H1 (cell line): Measurements from ENCODE around the gene CAMTA1. TPM values are rescaled to one million over a fixed set of nuclear protein-coding genes. Genes with fewer than 3 reads are reported as not detected.

Experiments
- CTCF ChIA-PET: fragments of 300-600 bp; sonication (Branson Sonifier 250); formaldehyde crosslinking; loops from one replicate; lab custom pipeline; 2021; ENCODE audit not compliant: partially characterized antibody; lab: Charles Lee
- POLR2A ChIA-PET: fragments of 300-600 bp; sonication (Branson Sonifier 250); formaldehyde crosslinking; loops from one replicate; lab custom pipeline; 2021; ENCODE audit warnings: inconsistent platforms; ENCODE audit not compliant: partially characterized antibody; lab: Charles Lee
- DNase-seq, 2 experiments: peaks; one replicate each; pipeline versions ENCODE4 v3.0.0 to v3.0.0-alpha.2; 2010 to 2022; ENCODE audit warnings: low spot score in 2 of 2, low read depth in 1 of 2, mixed read lengths in 1 of 2
- FAIRE-seq: peaks from 2 replicates; lab custom pipeline; 2011; peaks lifted over from hg19 to GRCh38; lab: Jason Lieb, UNC
- H2AFZ ChIP-seq: 2 replicates; pipeline ENCODE4 v1.8.1; 2012; ENCODE audit warnings: low read length, inconsistent platforms
- H2AK5ac ChIP-seq: 2 replicates; pipeline ENCODE4 v1.6.1; 2013; ENCODE audit warnings: low read depth, low read length
- H2BK120ac ChIP-seq: replicated peaks from 2 replicates; pipeline ENCODE3; 2013; ENCODE audit warnings: low read depth, low read length, inconsistent platforms
- H2BK12ac ChIP-seq: 2 replicates; pipeline ENCODE4 v1.6.1; 2013; ENCODE audit warnings: low read depth, low read length
- H2BK15ac ChIP-seq: 2 replicates; pipeline ENCODE4 v1.6.1; 2013; ENCODE audit warnings: low read length
- H2BK20ac ChIP-seq: 2 replicates; pipeline ENCODE4 v1.6.1; 2013; ENCODE audit warnings: low read length
- H2BK5ac ChIP-seq: 2 replicates; pipeline ENCODE4 v1.6.1; 2013; ENCODE audit warnings: low read depth, low read length
- H3K14ac ChIP-seq: 2 replicates; pipeline ENCODE4 v1.6.1; 2013; ENCODE audit warnings: inconsistent platforms; ENCODE audit not compliant: insufficient read length
- H3K18ac ChIP-seq: 2 replicates; pipeline ENCODE4 v1.6.1; 2013; ENCODE audit warnings: low read length; ENCODE audit errors: extremely low read depth
- H3K23ac ChIP-seq: 2 replicates; pipeline ENCODE4 v1.6.1; 2013; ENCODE audit warnings: inconsistent platforms; ENCODE audit not compliant: insufficient read length
- H3K23me2 ChIP-seq: 2 replicates; pipeline ENCODE4 v1.6.1; 2013; ENCODE audit warnings: low read depth, low read length
- H3K27ac ChIP-seq: 2 replicates; pipeline ENCODE4 v1.6.1; 2011; ENCODE audit warnings: low read depth, low read length, inconsistent platforms
- H3K27me3 ChIP-seq, 4 experiments: replicated peaks in 1 of 4; 1 replicate in 1 of 4; 2 replicates in 3 of 4; pipeline versions ENCODE4 v1.6.1 to v1.8.1; 2011 to 2013; ENCODE audit warnings: low read length in 3 of 4, mild to moderate bottlenecking in 3 of 4, inconsistent platforms in 2 of 4, mixed read lengths in 2 of 4, moderate library complexity in 1 of 4; ENCODE audit not compliant: control insufficient read depth in 3 of 4, insufficient read depth in 3 of 4; ENCODE audit errors: extremely low read depth in 1 of 4
- H3K36me3 ChIP-seq, 4 experiments: 2 replicates each; pipeline versions ENCODE4 v1.6.1 to v1.8.1; 2011 to 2013; ENCODE audit warnings: mild to moderate bottlenecking in 4 of 4, low read length in 3 of 4, moderate library complexity in 2 of 4, control low read depth in 1 of 4, inconsistent platforms in 1 of 4; ENCODE audit not compliant: insufficient read depth in 4 of 4, control insufficient read depth in 2 of 4
- H3K4ac ChIP-seq: replicated peaks from 2 replicates; pipeline ENCODE3; 2013; ENCODE audit warnings: low read length, low read depth, mixed read lengths, inconsistent platforms; ENCODE audit not compliant: insufficient read length
- H3K4me1 ChIP-seq, 4 experiments: replicated peaks in 1 of 4; 1 replicate in 1 of 4; 2 replicates in 3 of 4; pipeline versions ENCODE4 v1.6.1 to v1.8.1; 2011 to 2013; ENCODE audit warnings: low read length in 3 of 4, inconsistent platforms in 2 of 4, mixed read lengths in 1 of 4; ENCODE audit not compliant: insufficient read depth in 4 of 4, control insufficient read depth in 3 of 4
- H3K4me2 ChIP-seq, 2 experiments: 2 replicates each; pipeline versions ENCODE4 v1.6.1 to v1.8.1; 2011 to 2013; ENCODE audit warnings: low read depth in 2 of 2, low read length in 2 of 2, control low read depth in 1 of 2, inconsistent platforms in 1 of 2, mild to moderate bottlenecking in 1 of 2; ENCODE audit not compliant: insufficient read depth in 1 of 2
- H3K4me3 ChIP-seq, 4 experiments: fragments of 200-600, 300-600 bp in 1 of 4; sonication (generic), shearing (Covaris generic), sonication (Bioruptor Twin) in 1 of 4; 2 replicates each; pipeline versions ENCODE4 v1.5.1 to v1.8.1; 2011 to 2016; ENCODE audit warnings: low read length in 4 of 4, low read depth in 3 of 4, control low read depth in 2 of 4, inconsistent platforms in 2 of 4, mild to moderate bottlenecking in 2 of 4, mixed read lengths in 1 of 4, moderate library complexity in 1 of 4; ENCODE audit not compliant: insufficient read depth in 2 of 4; ENCODE audit errors: extremely low read depth in 1 of 4
- H3K56ac ChIP-seq: replicated peaks from 2 replicates; pipeline ENCODE3; 2013; ENCODE audit warnings: low read depth, mild to moderate bottlenecking, mixed read lengths, low read length, inconsistent platforms; ENCODE audit not compliant: insufficient read length
- H3K79me1 ChIP-seq: 2 replicates; pipeline ENCODE4 v1.6.1; 2013; ENCODE audit warnings: low read depth, low read length, control low read depth
- H3K79me2 ChIP-seq, 2 experiments: 2 replicates each; pipeline versions ENCODE4 v1.6.1 to v1.8.1; 2012 to 2013; ENCODE audit warnings: low read length in 2 of 2, mild to moderate bottlenecking in 2 of 2, inconsistent platforms in 1 of 2; ENCODE audit not compliant: insufficient read depth in 2 of 2, control insufficient read depth in 1 of 2
- H3K9ac ChIP-seq, 4 experiments: replicated peaks in 1 of 4; 1 replicate in 1 of 4; 2 replicates in 3 of 4; pipeline versions ENCODE4 v1.6.1 to v1.8.1; 2011 to 2013; ENCODE audit warnings: low read depth in 3 of 4, low read length in 3 of 4, control low read depth in 2 of 4, mild to moderate bottlenecking in 2 of 4, moderate library complexity in 2 of 4, inconsistent platforms in 1 of 4; ENCODE audit errors: extremely low read depth in 1 of 4
- H3K9me3 ChIP-seq, 2 experiments: 2 replicates each; pipeline versions ENCODE4 v1.6.1 to v1.8.1; 2012 to 2013; ENCODE audit warnings: mild to moderate bottlenecking in 2 of 2, moderate library complexity in 2 of 2, control low read depth in 1 of 2, inconsistent platforms in 1 of 2, low read depth in 1 of 2, low read length in 1 of 2, mixed read lengths in 1 of 2; ENCODE audit not compliant: insufficient read depth in 2 of 2
- H4K20me1 ChIP-seq, 2 experiments: replicated peaks in 1 of 2; 2 replicates each; pipeline versions ENCODE3 to v1.8.1; 2011 to 2013; ENCODE audit warnings: inconsistent platforms in 2 of 2, low read length in 2 of 2, mild to moderate bottlenecking in 1 of 2; ENCODE audit not compliant: insufficient read depth in 2 of 2, control insufficient read depth in 1 of 2
- H4K5ac ChIP-seq: 2 replicates; pipeline ENCODE4 v1.6.1; 2013; ENCODE audit warnings: low read length, low read depth, mixed read lengths, inconsistent platforms; ENCODE audit not compliant: insufficient read length
- H4K8ac ChIP-seq: 2 replicates; pipeline ENCODE4 v1.8.0; 2013; ENCODE audit warnings: mild to moderate bottlenecking, moderate library complexity, low read length, inconsistent platforms; ENCODE audit not compliant: insufficient read depth; ENCODE audit errors: extremely low read depth
- H4K91ac ChIP-seq: replicated peaks from 2 replicates; pipeline ENCODE3; 2013; ENCODE audit warnings: low read length, mixed read lengths, inconsistent platforms; ENCODE audit not compliant: insufficient read length
- CHD2 ChIP-seq: IDR thresholded peaks from 2 replicates; pipeline ENCODE4 v1.6.1; 2012; ENCODE audit warnings: low read length, improper control_type of control experiment
- CTBP2 ChIP-seq: IDR thresholded peaks from 2 replicates; pipeline ENCODE4 v1.7.0; 2011; ENCODE audit warnings: borderline replicate concordance, mild to moderate bottlenecking, moderate library complexity, mixed read lengths, low read length; ENCODE audit not compliant: insufficient read depth, insufficient read length
- KDM1A ChIP-seq: fragments of 200-600, 300-600 bp; sonication (generic); IDR thresholded peaks from 2 replicates; pipeline ENCODE4 v1.7.1; 2016; ENCODE audit warnings: mild to moderate bottlenecking, low read length, borderline replicate concordance
- NRF1 ChIP-seq: IDR thresholded peaks from 2 replicates; pipeline ENCODE4 v1.6.1; 2011; ENCODE audit warnings: mild to moderate bottlenecking, low read depth, low read length, improper control_type of control experiment
- RBBP5 ChIP-seq: IDR thresholded peaks from 2 replicates; pipeline ENCODE4 v1.7.1; 2012; ENCODE audit warnings: low read depth, mild to moderate bottlenecking, inconsistent platforms, low read length, moderate library complexity, borderline replicate concordance
- RXRA ChIP-seq: IDR thresholded peaks from 2 replicates; pipeline ENCODE4 v1.6.1; 2011; ENCODE audit warnings: low read depth, mild to moderate bottlenecking, low read length, moderate library complexity; ENCODE audit not compliant: insufficient read depth
- SAP30 ChIP-seq: fragments of 300-600 bp; sonication (generic); IDR thresholded peaks from 2 replicates; pipeline ENCODE4 v1.7.1; 2012; ENCODE audit warnings: low read length, moderate library complexity, mild to moderate bottlenecking, inconsistent platforms; ENCODE audit not compliant: insufficient read depth, insufficient replicate concordance
- SIN3A ChIP-seq, 2 experiments: IDR thresholded peaks in 1 of 2; conservative IDR thresholded peaks in 1 of 2; 2 replicates each; pipeline ENCODE4 v1.6.1; 2011 to 2012; ENCODE audit warnings: low read length in 2 of 2, improper control_type of control experiment in 1 of 2, low read depth in 1 of 2, mild to moderate bottlenecking in 1 of 2
- SP4 ChIP-seq: IDR thresholded peaks from 2 replicates; pipeline ENCODE4 v1.6.1; 2012; ENCODE audit warnings: low read length, inconsistent platforms
- WGBS, 2 experiments: shearing (Covaris generic) in 1 of 2; methylation state at CpG; one replicate each; pipeline versions ENCODE4 v1.1.6 to v1.1.7; 2013 to 2015; ENCODE audit warnings: low lambda C conversion rate in 2 of 2, mixed read lengths in 2 of 2, inconsistent platforms in 1 of 2, low coverage in 1 of 2, missing lambda C conversion rate in 1 of 2; ENCODE audit not compliant: insufficient replicate concordance in 2 of 2, insufficient coverage in 1 of 2, insufficient read length in 1 of 2; ENCODE audit errors: extremely low coverage in 1 of 2, missing lambda C conversion rate in 1 of 2; 5-methylcytosine and 5-hydroxymethylcytosine counted together
- polyA plus RNA-seq, 7 experiments: library from polyadenylated mRNA; depleted of rRNA in 3 of 7; stranded (reverse) in 5 of 7; unstranded in 2 of 7; fragments of >200 nt in 5 of 7; fragments of 200-250 nt in 2 of 7; gene quantifications; 1 replicate in 5 of 7; 2 replicates in 1 of 7; 4 replicates in 1 of 7; pipeline versions ENCODE4 v1.2.1 to v1.2.3, GENCODE V29; 2011 to 2013; ENCODE audit warnings: missing spikeins in 2 of 7, mixed read lengths in 2 of 7
- total RNA-seq: library from RNA; stranded (reverse); fragmentation: NEBNext Ultra II Directional; extraction: Animal tissue kit (Norgen Biotek cat#: 25700); gene quantifications from 2 replicates; pipeline ENCODE4 v1.2.1, GENCODE V29; 2021

Gene CAMTA1
- total and polyA plus RNA-seq, 2 of the 8 experiments (the other 6 are each of a cell fraction or from before 2014, with no cell fraction given): 65.0 to 119 TPM

DNA sequence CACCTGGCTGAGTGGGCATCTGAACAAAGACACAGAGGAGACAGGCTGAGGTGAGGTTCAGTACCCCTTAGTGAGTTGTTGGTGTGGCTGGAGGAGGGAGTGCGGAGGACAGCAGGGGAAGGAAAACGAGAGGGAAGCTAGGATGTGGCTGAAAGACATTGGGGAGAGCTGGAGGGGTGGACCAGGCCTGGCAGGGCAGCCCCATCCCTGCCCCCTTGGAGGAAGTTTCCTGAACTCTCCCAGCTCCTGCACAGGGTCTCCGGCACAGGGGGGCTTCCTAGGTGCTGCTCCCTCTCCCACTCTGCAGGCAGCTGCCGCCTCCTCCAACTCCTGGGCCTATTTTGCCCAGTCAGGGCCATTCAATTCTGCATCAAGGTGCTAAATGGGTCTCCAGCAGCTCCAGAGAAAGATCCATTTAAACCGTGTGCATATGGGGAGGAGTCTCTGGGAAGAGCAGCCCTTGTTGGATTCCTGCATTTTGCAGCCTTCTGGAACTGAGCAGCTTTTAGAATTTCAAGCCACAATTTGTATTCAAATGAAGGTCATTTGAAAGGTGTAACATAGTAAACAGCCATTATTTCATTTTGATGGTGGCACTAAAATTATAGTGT lies 193.9 kb downstream of the CAMTA1 start:
- H3K79me2 ChIP-seq: no peaks in the 10 kb centered on the region
- no peaks in the 10 kb centered on the region for H3K79me1 ChIP-seq
- no peak overlapping the region; the same call in 1 of the 2 replicates for H2BK15ac ChIP-seq
- no peak overlapping the region; a peak in 1 of 7 replicates for H3K9ac ChIP-seq
- no peaks in the 10 kb centered on the region for H3K9me3 ChIP-seq
- ChIA-PET POLR2A (interaction anchor here (0.8 to 2.2 kb wide), 3 partner anchors 9 to 234 kb away, joined by 3 to 6 read pairs (median 3); no protein-coding TSS in a partner anchor), CTCF (interaction anchor here (0.7 to 2.5 kb wide), 9 partner anchors 8 to 250 kb away, joined by 3 to 14 read pairs (median 4); no protein-coding TSS in a partner anchor)
- peaks cover 3 to 14% (median 5%) of the 10 kb centered on the region in 4 experiments for H3K4me1 ChIP-seq
- peak overlapping the region; percentile 7; the same call in 1 of the 2 replicates for H2AFZ ChIP-seq
- H3K4me3 ChIP-seq: 0 out of 8 replicates have a peak overlapping the region, but pooled peaks of 1 of the 4 experiments have one; percentile 9
- H3K23ac ChIP-seq: no peak overlapping the region
- peak overlapping the region; percentile 37 for H3K14ac ChIP-seq
- peak overlapping the region; percentile 89 for H3K18ac ChIP-seq
- WGBS, 2 experiments: 54% methylated on average over 5 of the region's 5 CpGs; no CpG with 5 or more reads in 1 of the 2 experiments
- no peak overlapping the region for H3K4ac ChIP-seq
- peak overlapping the region; percentile 45; the same call in 1 of the 2 replicates for H4K8ac ChIP-seq
- H3K27me3 ChIP-seq: no peaks in the 10 kb centered on the region
- peak overlapping the region; percentile 10; the same call in 1 of the 2 replicates for H2BK20ac ChIP-seq
- no peak overlapping the region for H3K56ac ChIP-seq
- peak overlapping the region; percentile 45; the same call in 1 of the 2 replicates for H2BK12ac ChIP-seq
- H3K23me2 ChIP-seq: peaks cover 6% of the 10 kb centered on the region; the same call in 1 of the 2 replicates
- H2BK5ac ChIP-seq: peak overlapping the region; percentile 86; the same call in 1 of the 2 replicates
- H4K91ac ChIP-seq: peak overlapping the region; percentile 44
- 0 out of 2 replicates have a peak overlapping the region, but pooled peaks have one; percentile 3 for H2AK5ac ChIP-seq
- no peaks in the 10 kb centered on the region for H4K20me1 ChIP-seq
- H3K36me3 ChIP-seq: no peaks in the 10 kb centered on the region
- peak overlapping the region; percentile 25 for H2BK120ac ChIP-seq
- peak overlapping the region; percentile 75 for H4K5ac ChIP-seq
- no peak for FAIRE-seq
- H3K4me2 ChIP-seq: peak overlapping the region; percentile 48 to 50; a peak in 3 of 4 replicates
- H3K27ac ChIP-seq: 0 out of 2 replicates have a peak overlapping the region, but pooled peaks have one; percentile 1
- no peak for DNase-seq
- TF ChIP-seq CTBP2: no peak
- no peak for TF ChIP-seq NRF1
- TF ChIP-seq SP4: no peak
- no peak for TF ChIP-seq RBBP5
- TF ChIP-seq CHD2: no peak
- no peak for TF ChIP-seq SIN3A (conservative IDR thresholded peaks at IDR 0.05 in 1 of 2, IDR thresholded peaks at IDR 0.05 in 1 of 2; ENCODE audit: low read depth in 1 of 2, low read length in 2 of 2)
- TF ChIP-seq KDM1A: no peak
- TF ChIP-seq SAP30: no peak
- no peak for TF ChIP-seq RXRA
